H1 (cell line): Measurements from ENCODE around the gene CIPC. TPM values are rescaled to one million over a fixed set of nuclear protein-coding genes. Genes with fewer than 3 reads are reported as not detected.

Experiments used
- CTCF ChIA-PET: fragments of 300-600 bp; sonication (Branson Sonifier 250); formaldehyde crosslinking; loops from one replicate; lab custom pipeline; 2021; ENCODE audit not compliant: partially characterized antibody; lab: Charles Lee
- POLR2A ChIA-PET: fragments of 300-600 bp; sonication (Branson Sonifier 250); formaldehyde crosslinking; loops from one replicate; lab custom pipeline; 2021; ENCODE audit warnings: inconsistent platforms; ENCODE audit not compliant: partially characterized antibody; lab: Charles Lee
- DNase-seq, 2 experiments: peaks; one replicate each; pipeline versions ENCODE4 v3.0.0 to v3.0.0-alpha.2; 2010 to 2022; ENCODE audit warnings: low spot score in 2 of 2, low read depth in 1 of 2, mixed read lengths in 1 of 2
- FAIRE-seq: peaks from 2 replicates; lab custom pipeline; 2011; peaks lifted over from hg19 to GRCh38; lab: Jason Lieb, UNC
- H2AFZ ChIP-seq: 2 replicates; pipeline ENCODE4 v1.8.1; 2012; ENCODE audit warnings: low read length, inconsistent platforms
- H2AK5ac ChIP-seq: 2 replicates; pipeline ENCODE4 v1.6.1; 2013; ENCODE audit warnings: low read depth, low read length
- H2BK120ac ChIP-seq: replicated peaks from 2 replicates; pipeline ENCODE3; 2013; ENCODE audit warnings: low read depth, low read length, inconsistent platforms
- H2BK12ac ChIP-seq: 2 replicates; pipeline ENCODE4 v1.6.1; 2013; ENCODE audit warnings: low read depth, low read length
- H2BK15ac ChIP-seq: 2 replicates; pipeline ENCODE4 v1.6.1; 2013; ENCODE audit warnings: low read length
- H2BK20ac ChIP-seq: 2 replicates; pipeline ENCODE4 v1.6.1; 2013; ENCODE audit warnings: low read length
- H2BK5ac ChIP-seq: 2 replicates; pipeline ENCODE4 v1.6.1; 2013; ENCODE audit warnings: low read depth, low read length
- H3K14ac ChIP-seq: 2 replicates; pipeline ENCODE4 v1.6.1; 2013; ENCODE audit warnings: inconsistent platforms; ENCODE audit not compliant: insufficient read length
- H3K18ac ChIP-seq: 2 replicates; pipeline ENCODE4 v1.6.1; 2013; ENCODE audit warnings: low read length; ENCODE audit errors: extremely low read depth
- H3K23ac ChIP-seq: 2 replicates; pipeline ENCODE4 v1.6.1; 2013; ENCODE audit warnings: inconsistent platforms; ENCODE audit not compliant: insufficient read length
- H3K23me2 ChIP-seq: 2 replicates; pipeline ENCODE4 v1.6.1; 2013; ENCODE audit warnings: low read depth, low read length
- H3K27ac ChIP-seq: 2 replicates; pipeline ENCODE4 v1.6.1; 2011; ENCODE audit warnings: low read depth, low read length, inconsistent platforms
- H3K27me3 ChIP-seq, 4 experiments: replicated peaks in 1 of 4; 1 replicate in 1 of 4; 2 replicates in 3 of 4; pipeline versions ENCODE4 v1.6.1 to v1.8.1; 2011 to 2013; ENCODE audit warnings: low read length in 3 of 4, mild to moderate bottlenecking in 3 of 4, inconsistent platforms in 2 of 4, mixed read lengths in 2 of 4, moderate library complexity in 1 of 4; ENCODE audit not compliant: control insufficient read depth in 3 of 4, insufficient read depth in 3 of 4; ENCODE audit errors: extremely low read depth in 1 of 4
- H3K36me3 ChIP-seq, 4 experiments: 2 replicates each; pipeline versions ENCODE4 v1.6.1 to v1.8.1; 2011 to 2013; ENCODE audit warnings: mild to moderate bottlenecking in 4 of 4, low read length in 3 of 4, moderate library complexity in 2 of 4, control low read depth in 1 of 4, inconsistent platforms in 1 of 4; ENCODE audit not compliant: insufficient read depth in 4 of 4, control insufficient read depth in 2 of 4
- H3K4ac ChIP-seq: replicated peaks from 2 replicates; pipeline ENCODE3; 2013; ENCODE audit warnings: low read length, low read depth, mixed read lengths, inconsistent platforms; ENCODE audit not compliant: insufficient read length
- H3K4me1 ChIP-seq, 4 experiments: replicated peaks in 1 of 4; 1 replicate in 1 of 4; 2 replicates in 3 of 4; pipeline versions ENCODE4 v1.6.1 to v1.8.1; 2011 to 2013; ENCODE audit warnings: low read length in 3 of 4, inconsistent platforms in 2 of 4, mixed read lengths in 1 of 4; ENCODE audit not compliant: insufficient read depth in 4 of 4, control insufficient read depth in 3 of 4
- H3K4me2 ChIP-seq, 2 experiments: 2 replicates each; pipeline versions ENCODE4 v1.6.1 to v1.8.1; 2011 to 2013; ENCODE audit warnings: low read depth in 2 of 2, low read length in 2 of 2, control low read depth in 1 of 2, inconsistent platforms in 1 of 2, mild to moderate bottlenecking in 1 of 2; ENCODE audit not compliant: insufficient read depth in 1 of 2
- H3K4me3 ChIP-seq, 4 experiments: fragments of 200-600, 300-600 bp in 1 of 4; sonication (generic), shearing (Covaris generic), sonication (Bioruptor Twin) in 1 of 4; 2 replicates each; pipeline versions ENCODE4 v1.5.1 to v1.8.1; 2011 to 2016; ENCODE audit warnings: low read length in 4 of 4, low read depth in 3 of 4, control low read depth in 2 of 4, inconsistent platforms in 2 of 4, mild to moderate bottlenecking in 2 of 4, mixed read lengths in 1 of 4, moderate library complexity in 1 of 4; ENCODE audit not compliant: insufficient read depth in 2 of 4; ENCODE audit errors: extremely low read depth in 1 of 4
- H3K56ac ChIP-seq: replicated peaks from 2 replicates; pipeline ENCODE3; 2013; ENCODE audit warnings: low read depth, mild to moderate bottlenecking, mixed read lengths, low read length, inconsistent platforms; ENCODE audit not compliant: insufficient read length
- H3K79me1 ChIP-seq: 2 replicates; pipeline ENCODE4 v1.6.1; 2013; ENCODE audit warnings: low read depth, low read length, control low read depth
- H3K79me2 ChIP-seq, 2 experiments: 2 replicates each; pipeline versions ENCODE4 v1.6.1 to v1.8.1; 2012 to 2013; ENCODE audit warnings: low read length in 2 of 2, mild to moderate bottlenecking in 2 of 2, inconsistent platforms in 1 of 2; ENCODE audit not compliant: insufficient read depth in 2 of 2, control insufficient read depth in 1 of 2
- H3K9ac ChIP-seq, 4 experiments: replicated peaks in 1 of 4; 1 replicate in 1 of 4; 2 replicates in 3 of 4; pipeline versions ENCODE4 v1.6.1 to v1.8.1; 2011 to 2013; ENCODE audit warnings: low read depth in 3 of 4, low read length in 3 of 4, control low read depth in 2 of 4, mild to moderate bottlenecking in 2 of 4, moderate library complexity in 2 of 4, inconsistent platforms in 1 of 4; ENCODE audit errors: extremely low read depth in 1 of 4
- H3K9me3 ChIP-seq, 2 experiments: 2 replicates each; pipeline versions ENCODE4 v1.6.1 to v1.8.1; 2012 to 2013; ENCODE audit warnings: mild to moderate bottlenecking in 2 of 2, moderate library complexity in 2 of 2, control low read depth in 1 of 2, inconsistent platforms in 1 of 2, low read depth in 1 of 2, low read length in 1 of 2, mixed read lengths in 1 of 2; ENCODE audit not compliant: insufficient read depth in 2 of 2
- H4K20me1 ChIP-seq, 2 experiments: replicated peaks in 1 of 2; 2 replicates each; pipeline versions ENCODE3 to v1.8.1; 2011 to 2013; ENCODE audit warnings: inconsistent platforms in 2 of 2, low read length in 2 of 2, mild to moderate bottlenecking in 1 of 2; ENCODE audit not compliant: insufficient read depth in 2 of 2, control insufficient read depth in 1 of 2
- H4K5ac ChIP-seq: 2 replicates; pipeline ENCODE4 v1.6.1; 2013; ENCODE audit warnings: low read length, low read depth, mixed read lengths, inconsistent platforms; ENCODE audit not compliant: insufficient read length
- H4K8ac ChIP-seq: 2 replicates; pipeline ENCODE4 v1.8.0; 2013; ENCODE audit warnings: mild to moderate bottlenecking, moderate library complexity, low read length, inconsistent platforms; ENCODE audit not compliant: insufficient read depth; ENCODE audit errors: extremely low read depth
- H4K91ac ChIP-seq: replicated peaks from 2 replicates; pipeline ENCODE3; 2013; ENCODE audit warnings: low read length, mixed read lengths, inconsistent platforms; ENCODE audit not compliant: insufficient read length
- ASH2L ChIP-seq: fragments of 200-600, 300-600 bp; sonication (generic); IDR thresholded peaks from one replicate; pipeline ENCODE4 v1.7.1; 2017; ENCODE audit warnings: low read length
- BCL11A ChIP-seq, 2 experiments: IDR thresholded peaks; one replicate each; pipeline ENCODE4 v1.6.1; 2011; ENCODE audit warnings: low read depth in 2 of 2, low read length in 2 of 2, mild to moderate bottlenecking in 2 of 2
- CBX5 ChIP-seq: fragments of 300-800, 300-1000 bp; sonication (generic); IDR thresholded peaks from 2 replicates; pipeline ENCODE4 v1.7.1; 2016; ENCODE audit warnings: antibody characterized with exemption, low read length, low read depth
- CEBPB ChIP-seq: IDR thresholded peaks from 2 replicates; pipeline ENCODE4 v1.6.1; 2012; ENCODE audit warnings: low read depth, low read length
- FOSL1 ChIP-seq: IDR thresholded peaks from 2 replicates; pipeline ENCODE4 v1.6.1; 2011; ENCODE audit warnings: mild to moderate bottlenecking, low read depth, low read length, moderate library complexity; ENCODE audit not compliant: insufficient read depth
- HDAC2 ChIP-seq, 2 experiments: fragments of 300-600 bp in 1 of 2; sonication (generic) in 1 of 2; IDR thresholded peaks; 2 replicates each; pipeline ENCODE4 v1.6.1; 2011 to 2012; ENCODE audit warnings: low read depth in 2 of 2, low read length in 2 of 2, mild to moderate bottlenecking in 2 of 2, moderate library complexity in 2 of 2, borderline replicate concordance in 1 of 2, inconsistent platforms in 1 of 2
- SP1 ChIP-seq: IDR thresholded peaks from 2 replicates; pipeline ENCODE4 v1.6.1; 2011; ENCODE audit warnings: low read depth, low read length
- SUZ12 ChIP-seq: fragments of 200-600 bp; sonication (generic); IDR thresholded peaks from 2 replicates; pipeline ENCODE4 v1.6.1; 2012; ENCODE audit warnings: mild to moderate bottlenecking, inconsistent platforms, low read length, moderate library complexity, mixed read lengths
- TAF7 ChIP-seq: optimal IDR thresholded peaks from 2 replicates; pipeline ENCODE3; 2011; ENCODE audit warnings: low read depth, mild to moderate bottlenecking, inconsistent platforms, low read length, moderate library complexity, borderline replicate concordance
- ZNF274 ChIP-seq: IDR thresholded peaks from 2 replicates; pipeline ENCODE4 v1.7.0; 2012; ENCODE audit warnings: low read length, borderline replicate concordance; ENCODE audit errors: extremely low read depth
- WGBS, 2 experiments: shearing (Covaris generic) in 1 of 2; methylation state at CpG; one replicate each; pipeline versions ENCODE4 v1.1.6 to v1.1.7; 2013 to 2015; ENCODE audit warnings: low lambda C conversion rate in 2 of 2, mixed read lengths in 2 of 2, inconsistent platforms in 1 of 2, low coverage in 1 of 2, missing lambda C conversion rate in 1 of 2; ENCODE audit not compliant: insufficient replicate concordance in 2 of 2, insufficient coverage in 1 of 2, insufficient read length in 1 of 2; ENCODE audit errors: extremely low coverage in 1 of 2, missing lambda C conversion rate in 1 of 2; 5-methylcytosine and 5-hydroxymethylcytosine counted together
- polyA plus RNA-seq, 7 experiments: library from polyadenylated mRNA; depleted of rRNA in 3 of 7; stranded (reverse) in 5 of 7; unstranded in 2 of 7; fragments of >200 nt in 5 of 7; fragments of 200-250 nt in 2 of 7; gene quantifications; 1 replicate in 5 of 7; 2 replicates in 1 of 7; 4 replicates in 1 of 7; pipeline versions ENCODE4 v1.2.1 to v1.2.3, GENCODE V29; 2011 to 2013; ENCODE audit warnings: missing spikeins in 2 of 7, mixed read lengths in 2 of 7
- total RNA-seq: library from RNA; stranded (reverse); fragmentation: NEBNext Ultra II Directional; extraction: Animal tissue kit (Norgen Biotek cat#: 25700); gene quantifications from 2 replicates; pipeline ENCODE4 v1.2.1, GENCODE V29; 2021

CIPC gene
- total and polyA plus RNA-seq, 2 of the 8 experiments (the other 6 are each of a cell fraction or from before 2014, with no cell fraction given) = 13.9 to 32.7 TPM

GRCh38 chr14:77076113-77076631 is 21.9 kb upstream of the CIPC start:
- no peak overlapping the region; the same call in 1 of the 2 replicates for H2AK5ac ChIP-seq
- H2AFZ ChIP-seq = peak overlapping the region; percentile 45
- 0 out of 4 replicates have a peak, but pooled peaks cover 0 to 4% of the 10 kb centered on the region in 2 experiments for H3K9me3 ChIP-seq
- no peak for DNase-seq
- WGBS, 2 experiments = 37% methylated on average over 10 of the region's 10 CpGs; no CpG with 5 or more reads in 1 of the 2 experiments
- no peak overlapping the region for H3K4ac ChIP-seq
- FAIRE-seq = no peak
- peak overlapping the region; percentile 71; the same call in 1 of the 2 replicates for H3K18ac ChIP-seq
- POLR2A ChIA-PET = interaction anchor here (0.9 to 3.7 kb wide), 6 partner anchors 11 to 263 kb away, joined by 3 to 45 read pairs (median 4); partner anchors contain the start of gene ANGEL1
- CTCF ChIA-PET = interaction anchor here (0.8 to 16.3 kb wide), 17 partner anchors 8 to 296 kb away, joined by 3 to 719 read pairs (median 4); no protein-coding TSS in a partner anchor
- no peaks in the 10 kb centered on the region for H3K36me3 ChIP-seq
- H2BK20ac ChIP-seq = 0 out of 2 replicates have a peak overlapping the region, but pooled peaks have one; percentile 43
- H4K20me1 ChIP-seq = no peaks in the 10 kb centered on the region
- H3K9ac ChIP-seq = peak overlapping the region in 2 of 4 experiments; percentile 7 to 13; a peak in 1 of 7 replicates
- no peaks in the 10 kb centered on the region; a peak in 1 of 7 replicates for H3K27me3 ChIP-seq
- H4K8ac ChIP-seq = no peak overlapping the region
- H2BK5ac ChIP-seq = 0 out of 2 replicates have a peak overlapping the region, but pooled peaks have one; percentile 72
- H3K23me2 ChIP-seq = no peaks in the 10 kb centered on the region
- peak overlapping the region; percentile 85 for H2BK12ac ChIP-seq
- H3K4me2 ChIP-seq = peak overlapping the region; percentile 40 to 54
- H4K91ac ChIP-seq = no peak overlapping the region
- H3K79me1 ChIP-seq = no peaks in the 10 kb centered on the region
- no peak overlapping the region for H4K5ac ChIP-seq
- H2BK15ac ChIP-seq = 0 out of 2 replicates have a peak overlapping the region, but pooled peaks have one; percentile 29
- H3K4me3 ChIP-seq = peak overlapping the region in 2 of 4 experiments; percentile 7 to 36; a peak in 3 of 8 replicates
- H3K79me2 ChIP-seq = no peaks in the 10 kb centered on the region
- H3K27ac ChIP-seq = peak overlapping the region; percentile 46; the same call in 1 of the 2 replicates
- no peak overlapping the region for H3K14ac ChIP-seq
- no peak overlapping the region for H3K23ac ChIP-seq
- no peak overlapping the region for H2BK120ac ChIP-seq
- no peak overlapping the region for H3K56ac ChIP-seq
- H3K4me1 ChIP-seq = peaks cover 4 to 12% (median 11%) of the 10 kb centered on the region in 4 experiments; a peak in 5 of 7 replicates
- TF ChIP-seq SP1 = peak; percentile 47; the same call in 1 of the 2 replicates
- TF ChIP-seq CBX5 = no peak
- TF ChIP-seq HDAC2 (IDR thresholded peaks at IDR 0.05; ENCODE audit: borderline replicate concordance in 1 of 2, low read depth in 2 of 2, low read length in 2 of 2) = no peak
- TF ChIP-seq BCL11A (IDR thresholded peaks at IDR 0.05; ENCODE audit: low read depth in 2 of 2, low read length in 2 of 2) = no peak
- TF ChIP-seq FOSL1 = no peak
- no peak for TF ChIP-seq ZNF274
- TF ChIP-seq CEBPB = 0 out of 2 replicates have a peak, but pooled peaks have one; percentile 25
- no peak for TF ChIP-seq TAF7
- TF ChIP-seq ASH2L = peak; percentile 87
- no peak for TF ChIP-seq SUZ12
